ENCODE results near the gene XPR1.

XPR1 gene

GRCh38 chr1:180917306-180918065 is 285.7 kb downstream of the XPR1 start:
- H3K9me3 Mint-ChIP-seq: no peaks in the 10 kb centered on the region
- no peaks in the 10 kb centered on the region for H3K36me3 Mint-ChIP-seq
- no peak overlapping the region for H3K4me3 Mint-ChIP-seq
- DNase-seq (ENCODE audit: low spot score in 2 of 2) (no peak), ATAC-seq (no peak)
- H3K27ac Mint-ChIP-seq: no peak overlapping the region
- no peaks in the 10 kb centered on the region for H3K4me1 Mint-ChIP-seq

- DNase-seq (ENCODE audit: low spot score in 2 of 2): no peak
- H3K4me1 Mint-ChIP-seq: no peaks in the 10 kb centered on the region
These were observed 286.7 kb downstream of the XPR1 start for GRCh38 chr1:180918519-180918918.

GRCh38 chr1:180919183-180919700 is 287.4 kb downstream of the XPR1 start:
- no peak overlapping the region for H3K4me3 Mint-ChIP-seq
- no peaks in the 10 kb centered on the region for H3K36me3 Mint-ChIP-seq
- no peaks in the 10 kb centered on the region for H3K4me1 Mint-ChIP-seq
- ATAC-seq: no peak
- no peak overlapping the region for H3K27ac Mint-ChIP-seq
- DNase-seq (ENCODE audit: low spot score in 2 of 2): no peak
- H3K9me3 Mint-ChIP-seq: no peaks in the 10 kb centered on the region

More at GRCh38 chr1:180918519-180918918, 286.7 kb downstream of the XPR1 start:
- no peak overlapping the region for H3K27ac Mint-ChIP-seq
- no peaks in the 10 kb centered on the region for H3K36me3 Mint-ChIP-seq
- no peaks in the 10 kb centered on the region for H3K9me3 Mint-ChIP-seq
- no peak overlapping the region for H3K4me3 Mint-ChIP-seq
- no peak for ATAC-seq

- no peaks in the 10 kb centered on the region for H3K36me3 Mint-ChIP-seq
- no peak overlapping the region for H3K4me3 Mint-ChIP-seq
- ATAC-seq (no peak), DNase-seq (ENCODE audit: low spot score in 2 of 2) (no peak)
- no peaks in the 10 kb centered on the region for H3K9me3 Mint-ChIP-seq
- no peak overlapping the region for H3K27ac Mint-ChIP-seq
- no peaks in the 10 kb centered on the region for H3K4me1 Mint-ChIP-seq
These were observed 288.4 kb downstream of the XPR1 start for GRCh38 chr1:180920193-180920592.

- H3K36me3 Mint-ChIP-seq: no peaks in the 10 kb centered on the region
- H3K9me3 Mint-ChIP-seq: no peaks in the 10 kb centered on the region
- no peak for ATAC-seq
- no peak for DNase-seq (ENCODE audit: low spot score in 2 of 2)
- H3K27ac Mint-ChIP-seq: no peak overlapping the region
- H3K4me1 Mint-ChIP-seq: no peaks in the 10 kb centered on the region
- no peak overlapping the region for H3K4me3 Mint-ChIP-seq
These were observed 288.9 kb downstream of the XPR1 start for GRCh38 chr1:180920702-180921101.

GRCh38 chr1:180921386-180921785 is 289.6 kb downstream of the XPR1 start:
- DNase-seq (ENCODE audit: low spot score in 2 of 2): no peak
- H3K27ac Mint-ChIP-seq: no peak overlapping the region
- no peak overlapping the region for H3K4me3 Mint-ChIP-seq

GRCh38 chr1:180921891-180922630 is 290.2 kb downstream of the XPR1 start:
- no peaks in the 10 kb centered on the region for H3K36me3 Mint-ChIP-seq
- no peak overlapping the region for H3K4me3 Mint-ChIP-seq
- no peaks in the 10 kb centered on the region for H3K9me3 Mint-ChIP-seq
- no peak overlapping the region for H3K27ac Mint-ChIP-seq
- ATAC-seq: no peak
- no peak for DNase-seq (ENCODE audit: low spot score in 2 of 2)
- H3K4me1 Mint-ChIP-seq: no peaks in the 10 kb centered on the region

More at GRCh38 chr1:180921386-180921785, 289.6 kb downstream of the XPR1 start:
- ATAC-seq: no peak
- Mint-ChIP-seq H3K4me1 (no peaks in the 10 kb centered on the region), H3K9me3 (no peaks in the 10 kb centered on the region), H3K36me3 (no peaks in the 10 kb centered on the region)

GRCh38 chr1:180922631-180923015 is 290.8 kb downstream of the XPR1 start:
- Mint-ChIP-seq H3K4me3 (no peak overlapping the region), H3K4me1 (no peaks in the 10 kb centered on the region), H3K36me3 (no peaks in the 10 kb centered on the region), H3K9me3 (no peaks in the 10 kb centered on the region), H3K27ac (no peak overlapping the region)
- ATAC-seq (no peak), DNase-seq (ENCODE audit: low spot score in 2 of 2) (no peak)

- no peaks in the 10 kb centered on the region for H3K4me1 Mint-ChIP-seq
- no peak overlapping the region for H3K27ac Mint-ChIP-seq
- no peaks in the 10 kb centered on the region for H3K36me3 Mint-ChIP-seq
- no peaks in the 10 kb centered on the region for H3K9me3 Mint-ChIP-seq
- H3K4me3 Mint-ChIP-seq: no peak overlapping the region
- ATAC-seq (no peak), DNase-seq (ENCODE audit: low spot score in 2 of 2) (no peak)
These were observed 291.4 kb downstream of the XPR1 start for GRCh38 chr1:180923021-180923841.

GRCh38 chr1:180923887-180924286 is 292.1 kb downstream of the XPR1 start:
- Mint-ChIP-seq H3K4me1 (no peaks in the 10 kb centered on the region), H3K36me3 (no peaks in the 10 kb centered on the region), H3K4me3 (no peak overlapping the region), H3K27ac (no peak overlapping the region), H3K9me3 (no peaks in the 10 kb centered on the region)
- ATAC-seq (no peak), DNase-seq (ENCODE audit: low spot score in 2 of 2) (no peak)

GRCh38 chr1:180924939-180925338 is 293.1 kb downstream of the XPR1 start:
- Mint-ChIP-seq H3K4me3 (no peak overlapping the region), H3K36me3 (no peaks in the 10 kb centered on the region), H3K9me3 (no peaks in the 10 kb centered on the region), H3K27ac (no peak overlapping the region), H3K4me1 (no peaks in the 10 kb centered on the region)
- no peak for DNase-seq (ENCODE audit: low spot score in 2 of 2)
- ATAC-seq: no peak

GRCh38 chr1:180925471-180926051 is 293.7 kb downstream of the XPR1 start:
- Mint-ChIP-seq H3K36me3 (no peaks in the 10 kb centered on the region), H3K4me3 (no peak overlapping the region), H3K27ac (no peak overlapping the region), H3K9me3 (no peaks in the 10 kb centered on the region), H3K4me1 (no peaks in the 10 kb centered on the region)
- no peak for ATAC-seq
- no peak for DNase-seq (ENCODE audit: low spot score in 2 of 2)

GRCh38 chr1:180926164-180926981 is 294.6 kb downstream of the XPR1 start:
- no peak for ATAC-seq
- no peaks in the 10 kb centered on the region for H3K9me3 Mint-ChIP-seq
- no peak overlapping the region for H3K4me3 Mint-ChIP-seq
- no peaks in the 10 kb centered on the region for H3K4me1 Mint-ChIP-seq
- peak overlapping the region; percentile 29 for H3K27ac Mint-ChIP-seq
- H3K36me3 Mint-ChIP-seq: no peaks in the 10 kb centered on the region
- DNase-seq (ENCODE audit: low spot score in 2 of 2): no peak

- no peak overlapping the region for H3K27ac Mint-ChIP-seq
- ATAC-seq: no peak
- H3K4me3 Mint-ChIP-seq: no peak overlapping the region
These were observed 295.5 kb downstream of the XPR1 start for GRCh38 chr1:180927348-180927747.

More at GRCh38 chr1:180927348-180927747, 295.5 kb downstream of the XPR1 start:
- H3K4me1 Mint-ChIP-seq: no peaks in the 10 kb centered on the region
- H3K36me3 Mint-ChIP-seq: no peaks in the 10 kb centered on the region
- H3K9me3 Mint-ChIP-seq: no peaks in the 10 kb centered on the region
- no peak for DNase-seq (ENCODE audit: low spot score in 2 of 2)

Measured in stimulated activated effector memory CD8-positive, alpha-beta T cell treated with anti-CD3 and anti-CD28 coated beads, Interleukin-12 subunit alpha, Interleukin-12 subunit beta, amount 100 ng/mL, for 72 hours (primary cell).